Measurements from ENCODE around the gene LARP1.
"Not testable (repeated sequence)": the region's sequence is repeated elsewhere in the genome, so short reads cannot be mapped to it uniquely, and the experiment has no call there.

The LARP1 gene

GRCh38 chr5:154723740-154724505 is 31.3 kb upstream of the LARP1 start:
- Histone ChIP-seq H3K9me3 (no peaks in the 10 kb centered on the region; the same call in 1 of the 2 replicates), H3K4me1 (peaks cover 9% of the 10 kb centered on the region), H3K4me3 (no peak overlapping the region), H3K36me3 (replicated peaks) (no peaks in the 10 kb centered on the region), H3K27me3 (ENCODE audit: low read depth) (no peaks in the 10 kb centered on the region)
- in situ Hi-C loops (cut with MboI; ENCODE audit: low sequenced_read_pairs) = no loop called here
- no peak for DNase-seq (ENCODE audit: low spot score in 2 of 2)

DNA sequence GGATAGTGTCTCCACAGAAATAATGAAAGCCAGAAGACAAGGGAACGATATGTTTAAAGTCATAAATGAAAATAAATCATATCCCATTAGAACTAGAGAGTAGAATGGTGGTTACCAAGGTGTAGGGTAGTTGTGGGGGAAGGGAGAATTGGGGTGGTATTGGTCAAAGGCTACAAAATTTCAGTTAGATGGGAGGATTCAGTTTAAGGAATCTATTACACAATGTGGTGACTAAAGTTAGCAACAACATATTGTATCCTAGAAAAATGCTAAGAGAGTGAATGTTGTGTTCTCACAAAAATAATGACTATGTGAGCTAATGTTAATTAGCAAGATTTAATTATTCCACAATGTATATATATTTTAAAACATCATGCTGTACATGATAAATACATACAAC is 27.8 kb upstream of the LARP1 start:
- H3K27me3 ChIP-seq (ENCODE audit: low read depth) = no peaks in the 10 kb centered on the region
- DNase-seq (ENCODE audit: low spot score in 2 of 2) = no peak
- H3K36me3 ChIP-seq (replicated peaks) = no peaks in the 10 kb centered on the region
- peaks cover 3% of the 10 kb centered on the region; the same call in 1 of the 2 replicates for H3K9me3 ChIP-seq
- H3K4me3 ChIP-seq = no peak overlapping the region
- in situ Hi-C loops (cut with MboI; ENCODE audit: low sequenced_read_pairs) = no loop called here
- no peaks in the 10 kb centered on the region for H3K4me1 ChIP-seq

GRCh38 chr5:154728939-154729588 is 26.1 kb upstream of the LARP1 start:
- H3K4me3 ChIP-seq = no peak overlapping the region
- in situ Hi-C loops (cut with MboI; ENCODE audit: low sequenced_read_pairs) = no loop called here
- H3K4me1 ChIP-seq = no peaks in the 10 kb centered on the region
- no peaks in the 10 kb centered on the region for H3K36me3 ChIP-seq (replicated peaks)
- peaks cover 3% of the 10 kb centered on the region; the same call in 1 of the 2 replicates for H3K9me3 ChIP-seq
- H3K27me3 ChIP-seq (ENCODE audit: low read depth) = no peaks in the 10 kb centered on the region
- no peak for DNase-seq (ENCODE audit: low spot score in 2 of 2)

- peak; percentile 63 to 76 for DNase-seq (ENCODE audit: low spot score in 2 of 2)
- in situ Hi-C loops (cut with MboI; ENCODE audit: low sequenced_read_pairs) = no loop called here
- no peak overlapping the region for H3K4me3 ChIP-seq
These were observed 25.6 kb upstream of the LARP1 start for GRCh38 chr5:154729613-154730012.

DNA sequence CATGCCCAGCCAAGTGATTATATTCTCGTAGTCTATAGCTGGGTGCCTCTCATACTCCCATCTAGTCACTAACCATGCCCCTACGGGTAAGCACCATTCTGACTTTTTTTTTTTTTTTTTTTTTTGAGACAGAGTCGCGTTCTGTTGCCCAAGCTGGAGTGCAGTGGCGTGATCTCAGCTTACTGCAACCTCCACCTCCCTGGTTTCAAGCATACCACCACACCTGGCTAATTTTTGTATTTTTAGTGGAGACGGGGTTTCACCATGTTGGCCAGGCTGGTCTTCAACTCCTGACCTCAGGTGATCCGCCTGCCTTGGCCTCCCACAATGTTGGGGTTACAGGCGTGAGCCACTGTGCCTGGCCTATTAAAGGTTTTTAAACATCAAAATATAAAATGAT is 24.4 kb upstream of the LARP1 start:
- H3K4me3 ChIP-seq; H3K27me3 ChIP-seq (ENCODE audit: low read depth); H3K9me3 ChIP-seq; H3K36me3 ChIP-seq (replicated peaks); DNase-seq (ENCODE audit: low spot score in 2 of 2); in situ Hi-C loops (cut with MboI; ENCODE audit: low sequenced_read_pairs); H3K4me1 ChIP-seq: not testable (repeated sequence)

More at GRCh38 chr5:154729613-154730012, 25.6 kb upstream of the LARP1 start:
- H3K9me3 ChIP-seq = peaks cover 3% of the 10 kb centered on the region; the same call in 1 of the 2 replicates
- H3K27me3 ChIP-seq (ENCODE audit: low read depth) = no peaks in the 10 kb centered on the region
- H3K36me3 ChIP-seq (replicated peaks) = no peaks in the 10 kb centered on the region
- H3K4me1 ChIP-seq = no peaks in the 10 kb centered on the region

DNA sequence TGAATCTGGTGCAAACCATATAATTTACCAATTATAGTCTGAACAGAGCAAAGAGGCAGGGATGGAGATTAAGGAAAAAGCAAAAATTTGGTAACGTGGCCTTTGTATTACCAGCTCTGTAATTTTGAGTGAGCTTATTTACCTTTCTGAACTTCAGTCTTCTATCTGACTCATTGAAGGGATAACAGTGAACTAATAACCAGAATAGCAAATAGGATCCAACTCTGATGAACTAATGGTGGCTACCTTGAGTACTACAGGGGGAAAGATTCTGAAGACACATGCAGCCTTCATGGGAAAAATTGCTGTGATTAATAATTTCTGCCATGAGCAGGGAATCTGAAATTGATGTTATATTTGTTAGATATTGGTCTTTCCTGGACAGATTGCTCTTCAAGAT is 23.0 kb upstream of the LARP1 start:
- H3K4me1 ChIP-seq = no peaks in the 10 kb centered on the region
- DNase-seq (ENCODE audit: low spot score in 2 of 2) = no peak
- in situ Hi-C loops (cut with MboI; ENCODE audit: low sequenced_read_pairs) = no loop called here
- H3K36me3 ChIP-seq (replicated peaks) = no peaks in the 10 kb centered on the region
- H3K9me3 ChIP-seq = 0 out of 2 replicates have a peak, but pooled peaks cover 3% of the 10 kb centered on the region
- H3K4me3 ChIP-seq = no peak overlapping the region
- no peaks in the 10 kb centered on the region for H3K27me3 ChIP-seq (ENCODE audit: low read depth)

DNA sequence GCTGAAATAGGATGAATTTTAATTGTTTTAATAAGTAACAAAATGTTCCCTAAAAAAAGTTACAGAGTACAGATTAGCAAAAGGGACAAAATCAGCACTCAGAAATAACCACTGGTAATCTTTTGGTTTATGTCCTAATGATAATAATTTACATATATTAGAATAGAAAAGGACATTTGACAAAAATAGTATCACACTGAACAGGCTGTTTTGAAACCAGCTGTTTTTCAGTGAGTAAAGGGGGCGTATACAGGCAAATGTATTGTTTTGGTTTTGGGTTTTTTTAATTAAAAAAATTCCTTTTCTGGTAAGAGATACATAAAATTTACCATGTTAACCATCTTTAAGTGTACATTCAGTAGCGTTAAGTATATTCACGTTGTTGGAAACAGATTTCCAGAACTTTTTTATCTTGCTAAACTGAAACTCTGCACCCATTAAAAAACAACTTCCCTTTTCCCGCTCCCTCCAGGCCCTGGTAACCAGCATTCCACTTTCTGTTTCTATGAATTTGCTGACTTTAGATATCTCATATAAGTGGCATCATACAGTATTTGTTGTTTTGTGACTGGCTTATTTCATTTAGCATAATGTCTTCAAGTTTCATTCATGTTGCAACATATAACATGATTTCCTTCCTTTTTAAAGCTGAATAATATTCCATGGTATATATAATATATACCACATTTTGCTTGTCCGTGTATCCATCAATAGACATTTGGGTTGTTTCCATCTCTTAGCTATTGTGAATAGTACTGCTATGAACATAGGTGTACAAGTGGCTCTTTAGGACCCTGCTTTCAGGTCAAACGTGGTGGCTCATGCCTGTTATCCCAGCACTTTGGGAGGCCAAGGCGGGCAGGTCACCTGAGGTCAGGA is 20.6 kb upstream of the LARP1 start:
- Histone ChIP-seq H3K36me3 (replicated peaks) (no peaks in the 10 kb centered on the region), H3K4me1 (no peaks in the 10 kb centered on the region), H3K4me3 (no peak overlapping the region), H3K27me3 (ENCODE audit: low read depth) (no peaks in the 10 kb centered on the region), H3K9me3 (0 out of 2 replicates have a peak, but pooled peaks cover 3% of the 10 kb centered on the region)
- DNase-seq (ENCODE audit: low spot score in 2 of 2) = no peak
- in situ Hi-C loops (cut with MboI; ENCODE audit: low sequenced_read_pairs) = no loop called here

DNA sequence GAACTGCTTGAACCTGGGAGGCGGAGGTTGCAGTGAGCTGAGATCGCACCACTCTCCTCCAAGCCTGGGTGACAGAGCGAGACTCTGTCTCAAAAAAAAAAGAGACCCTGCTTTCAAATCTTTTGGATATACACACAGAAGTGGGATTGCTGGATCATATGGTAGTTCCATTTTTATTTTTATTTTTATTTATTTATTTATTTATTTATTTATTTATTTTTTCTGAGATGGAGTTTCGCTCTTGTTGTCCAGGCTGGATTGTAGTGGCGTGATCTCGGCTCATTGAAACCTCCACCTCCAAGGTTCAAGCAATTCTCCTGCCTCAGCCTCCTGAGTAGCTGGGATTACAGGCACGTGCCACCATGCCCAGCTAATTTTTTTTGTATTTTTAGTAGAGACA is 19.8 kb upstream of the LARP1 start:
- H3K36me3 ChIP-seq (replicated peaks); H3K4me3 ChIP-seq; in situ Hi-C loops (cut with MboI; ENCODE audit: low sequenced_read_pairs); H3K27me3 ChIP-seq (ENCODE audit: low read depth); DNase-seq (ENCODE audit: low spot score in 2 of 2); H3K4me1 ChIP-seq; H3K9me3 ChIP-seq: not testable (repeated sequence)

DNA sequence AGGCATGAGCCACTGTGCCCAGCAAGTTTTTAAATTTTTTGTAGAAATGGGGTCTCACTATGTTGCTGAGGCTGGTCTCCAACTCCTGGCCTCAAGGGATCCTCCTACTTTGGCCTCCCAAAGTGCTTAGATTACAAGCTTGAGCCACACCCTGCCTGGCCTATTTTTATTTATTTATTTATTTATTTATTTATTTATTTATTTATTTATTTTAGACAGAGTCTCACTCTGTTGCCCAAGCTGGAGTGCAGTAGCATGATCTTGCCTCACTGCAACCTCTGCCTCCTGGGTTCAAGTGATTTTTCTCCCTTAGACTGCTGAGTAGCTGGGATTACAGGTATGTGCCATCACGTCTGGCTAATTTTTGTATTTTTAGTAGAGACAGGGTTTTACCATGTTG is 18.8 kb upstream of the LARP1 start:
- H3K27me3 ChIP-seq (ENCODE audit: low read depth); in situ Hi-C loops (cut with MboI; ENCODE audit: low sequenced_read_pairs); H3K4me3 ChIP-seq; H3K36me3 ChIP-seq (replicated peaks); DNase-seq (ENCODE audit: low spot score in 2 of 2); H3K9me3 ChIP-seq; H3K4me1 ChIP-seq: not testable (repeated sequence)

DNA sequence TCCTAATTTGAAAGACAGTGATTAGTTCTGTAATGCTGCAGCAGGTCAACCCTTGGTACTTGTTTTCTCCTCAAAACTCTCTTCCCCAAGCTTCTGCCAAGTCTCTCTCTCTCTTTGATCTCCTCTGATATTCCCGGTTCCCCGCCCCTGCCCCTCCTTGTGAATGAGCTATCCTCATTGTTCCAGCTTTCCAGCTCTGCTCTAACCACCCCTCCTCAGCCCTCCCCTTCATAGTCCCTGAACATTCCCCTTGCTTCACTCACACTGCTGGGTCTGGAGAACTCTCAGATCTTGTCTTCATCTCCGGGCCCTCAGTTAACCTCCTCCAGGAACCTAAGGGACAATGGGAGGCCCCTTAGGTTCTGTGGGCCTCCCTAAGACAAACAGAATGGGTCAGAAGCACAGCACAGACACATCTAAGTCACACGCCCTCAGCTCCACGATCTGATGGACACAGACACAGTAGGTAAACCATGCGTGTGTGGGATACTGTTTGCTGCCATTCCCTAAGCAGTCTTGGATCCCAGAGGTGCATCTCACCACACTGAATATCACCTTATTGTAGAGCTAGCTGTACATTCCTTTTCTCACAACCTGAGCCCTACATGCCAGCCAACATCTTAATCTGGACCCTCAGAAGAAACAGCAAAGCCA is 17.4 kb upstream of the LARP1 start:
- H3K36me3 ChIP-seq (replicated peaks) = no peaks in the 10 kb centered on the region
- H3K4me3 ChIP-seq = no peak overlapping the region
- H3K9me3 ChIP-seq = no peaks in the 10 kb centered on the region
- H3K27me3 ChIP-seq (ENCODE audit: low read depth) = no peaks in the 10 kb centered on the region
- DNase-seq (ENCODE audit: low spot score in 2 of 2) = no peak
- no peaks in the 10 kb centered on the region for H3K4me1 ChIP-seq
- in situ Hi-C loops (cut with MboI; ENCODE audit: low sequenced_read_pairs) = no loop called here

DNA sequence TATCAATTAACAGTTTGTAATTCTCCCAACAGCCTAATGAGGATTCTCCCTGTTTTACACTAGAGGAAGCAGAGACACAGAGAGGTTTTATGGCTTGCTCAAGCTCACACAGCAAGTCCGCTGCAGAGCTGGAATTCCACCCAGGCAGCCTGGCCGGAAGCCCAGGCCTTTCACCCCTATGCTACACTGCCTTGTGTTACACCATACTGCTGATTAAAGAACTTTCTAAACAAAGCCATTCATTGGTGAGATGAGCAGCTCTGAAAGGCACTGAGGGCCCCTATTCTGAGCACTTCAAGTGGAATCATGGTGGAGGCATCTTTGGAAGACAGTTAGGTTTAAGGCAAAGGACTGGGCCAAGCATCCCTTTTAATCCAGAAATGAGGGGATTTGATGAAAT is 14.7 kb upstream of the LARP1 start:
- no peak overlapping the region for H3K4me3 ChIP-seq
- H3K4me1 ChIP-seq = no peaks in the 10 kb centered on the region
- no peaks in the 10 kb centered on the region for H3K27me3 ChIP-seq (ENCODE audit: low read depth)
- H3K36me3 ChIP-seq (replicated peaks) = no peaks in the 10 kb centered on the region
- no peak for DNase-seq (ENCODE audit: low spot score in 2 of 2)
- in situ Hi-C loops (cut with MboI; ENCODE audit: low sequenced_read_pairs) = no loop called here
- no peaks in the 10 kb centered on the region for H3K9me3 ChIP-seq

GRCh38 chr5:154740957-154741356 is 14.2 kb upstream of the LARP1 start:
- Histone ChIP-seq H3K36me3 (replicated peaks) (no peaks in the 10 kb centered on the region), H3K4me3 (no peak overlapping the region), H3K27me3 (ENCODE audit: low read depth) (no peaks in the 10 kb centered on the region), H3K4me1 (no peaks in the 10 kb centered on the region), H3K9me3 (no peaks in the 10 kb centered on the region)
- in situ Hi-C loops (cut with MboI; ENCODE audit: low sequenced_read_pairs) = no loop called here
- no peak for DNase-seq (ENCODE audit: low spot score in 2 of 2)

GRCh38 chr5:154741415-154741814 is 13.8 kb upstream of the LARP1 start:
- in situ Hi-C loops (cut with MboI; ENCODE audit: low sequenced_read_pairs) = no loop called here
- Histone ChIP-seq H3K4me1 (no peaks in the 10 kb centered on the region), H3K27me3 (ENCODE audit: low read depth) (no peaks in the 10 kb centered on the region), H3K9me3 (no peaks in the 10 kb centered on the region), H3K36me3 (replicated peaks) (no peaks in the 10 kb centered on the region), H3K4me3 (no peak overlapping the region)
- no peak for DNase-seq (ENCODE audit: low spot score in 2 of 2)

Measured in HAP-1 (cell line).